Body of pancreas (tissue), 4 donors: ENCODE measurements around the gene TMEM156. TPM values are rescaled to one million over a fixed set of nuclear protein-coding genes. Genes with fewer than 3 reads are reported as not detected.
"Not testable (repeated sequence)": the region's sequence is repeated elsewhere in the genome, so short reads cannot be mapped to it uniquely, and the experiment has no call there.

Experiments
- ATAC-seq: fragments of 150-250 bp; one replicate; pipeline ENCODE4 v1.9.1; 2016
- DNase-seq, 4 donors: peaks; one replicate each; pipeline ENCODE4 v3.0.0-alpha.2; 2019
- H3K27ac ChIP-seq, 4 donors: fragments of 200-600 bp; sonication (generic); 1 replicate in 3 of 4; 2 replicates in 1 of 4; pipeline versions ENCODE4 v1.5.1 to v1.6.1; 2016 to 2019; ENCODE audit warnings: mild to moderate bottlenecking in 1 of 4, mixed read lengths in 1 of 4, moderate library complexity in 1 of 4
- H3K27me3 ChIP-seq, 2 donors: fragments of 200-600 bp; sonication (generic); one replicate each; pipeline ENCODE4 v1.6.0; 2016; ENCODE audit warnings: mild to moderate bottlenecking in 1 of 2
- H3K36me3 ChIP-seq, 2 donors: fragments of 200-600 bp; sonication (generic); replicated peaks in 1 of 2; 2 replicates each; pipeline ENCODE4 v1.5.1; 2016; ENCODE audit warnings: low read depth in 2 of 2; ENCODE audit not compliant: insufficient read depth in 1 of 2
- H3K4me1 ChIP-seq: fragments of 200-600 bp; sonication (generic); one replicate; pipeline ENCODE4 v1.6.0; 2016
- H3K4me3 ChIP-seq, 2 donors: fragments of 200-600 bp; sonication (generic); 1 replicate in 1 of 2; 2 replicates in 1 of 2; pipeline ENCODE4 v1.5.1; 2016 to 2019
- H3K9me3 ChIP-seq, 3 donors: fragments of 200-600 bp; sonication (generic); 1 replicate in 2 of 3; 2 replicates in 1 of 3; pipeline ENCODE4 v1.5.1; 2016
- CTCF ChIP-seq, 7 experiments: fragments of 450-650 bp in 4 of 7; fragments of 200-600 bp in 3 of 7; sonication (generic) in 3 of 7; IDR thresholded peaks; one replicate each; pipeline ENCODE4 v1.5.1; 2016 to 2019; ENCODE audit warnings: antibody characterized with exemption in 7 of 7
- POLR2A ChIP-seq, 3 donors: fragments of 450-650 bp; IDR thresholded peaks; one replicate each; pipeline ENCODE4 v1.6.1; 2016; ENCODE audit warnings: antibody characterized with exemption in 3 of 3, mild to moderate bottlenecking in 2 of 3
- WGBS, 2 donors: methylation state at CpG; one replicate each; pipeline ENCODE4 v1.1.5; 2017; 5-methylcytosine and 5-hydroxymethylcytosine counted together
- intact Hi-C: fragments of 100-400 bp; cut with DNase I; formaldehyde crosslinking; loops from one replicate; pipeline ENCODE4 v1.15.1; 2023
- total RNA-seq, 2 donors: library from RNA; depleted of rRNA; stranded (reverse); fragments of >200 nt; gene quantifications; one replicate each; pipeline ENCODE4 v1.1.0, GENCODE V29; 2016

TMEM156 gene
- total RNA-seq, 2 donors from 2014 or later = 2.9 TPM; not detected in 1

GRCh38 chr4:38968668-38969067 is 63.5 kb downstream of the TMEM156 start:
- TF ChIP-seq CTCF (IDR thresholded peaks at IDR 0.05) (no peak), POLR2A (IDR thresholded peaks at IDR 0.05) (no peak)
- no peaks in the 10 kb centered on the region for H3K36me3 ChIP-seq
- H3K4me1 ChIP-seq = no peaks in the 10 kb centered on the region
- ATAC-seq = no peak
- H3K4me3 ChIP-seq = no peak overlapping the region
- intact Hi-C loops = no loop called here
- H3K27me3 ChIP-seq = no peaks in the 10 kb centered on the region
- WGBS, 2 donors = 36 to 40% methylated on average over 5 of the region's 5 CpGs
- no peak overlapping the region for H3K27ac ChIP-seq
- no peak for DNase-seq
- no peaks in the 10 kb centered on the region for H3K9me3 ChIP-seq

GRCh38 chr4:38967260-38968095 is 64.7 kb downstream of the TMEM156 start:
- TF ChIP-seq POLR2A (IDR thresholded peaks at IDR 0.05) (no peak), CTCF (IDR thresholded peaks at IDR 0.05) (no peak)
- no peaks in the 10 kb centered on the region for H3K4me1 ChIP-seq
- H3K27me3 ChIP-seq = no peaks in the 10 kb centered on the region
- no peak overlapping the region for H3K27ac ChIP-seq
- 86 to 88% methylated on average over 7 of the region's 7 CpGs for WGBS, 2 donors
- ATAC-seq (peak; percentile 62), DNase-seq (no peak)
- no peaks in the 10 kb centered on the region for H3K9me3 ChIP-seq
- no peak overlapping the region for H3K4me3 ChIP-seq
- intact Hi-C loops = no loop called here
- no peaks in the 10 kb centered on the region for H3K36me3 ChIP-seq

- 62 to 73% methylated on average over 3 of the region's 3 CpGs for WGBS, 2 donors
- no peaks in the 10 kb centered on the region for H3K9me3 ChIP-seq
- no peak for DNase-seq
Observed at GRCh38 chr4:38965866-38966265, 66.3 kb downstream of the TMEM156 start.

GRCh38 chr4:38964942-38965775 is 67.0 kb downstream of the TMEM156 start:
- Histone ChIP-seq H3K27ac (no peak overlapping the region), H3K36me3 (no peaks in the 10 kb centered on the region), H3K4me1 (no peaks in the 10 kb centered on the region), H3K27me3 (no peaks in the 10 kb centered on the region), H3K9me3 (no peaks in the 10 kb centered on the region), H3K4me3 (no peak overlapping the region)
- TF ChIP-seq CTCF (IDR thresholded peaks at IDR 0.05) (no peak), POLR2A (IDR thresholded peaks at IDR 0.05) (no peak)
- WGBS, 2 donors = 69 to 73% methylated on average over 11 of the region's 11 CpGs
- ATAC-seq = no peak
- DNase-seq = no peak
- intact Hi-C loops = no loop called here

More at GRCh38 chr4:38965866-38966265, 66.3 kb downstream of the TMEM156 start:
- intact Hi-C loops = no loop called here
- no peaks in the 10 kb centered on the region for H3K27me3 ChIP-seq
- no peak overlapping the region for H3K4me3 ChIP-seq
- H3K36me3 ChIP-seq = no peaks in the 10 kb centered on the region
- ATAC-seq = no peak
- TF ChIP-seq CTCF (IDR thresholded peaks at IDR 0.05) = no peak
- no peak for TF ChIP-seq POLR2A (IDR thresholded peaks at IDR 0.05)
- H3K27ac ChIP-seq = no peak overlapping the region
- no peaks in the 10 kb centered on the region for H3K4me1 ChIP-seq

- ATAC-seq, intact Hi-C loops, H3K36me3 ChIP-seq, DNase-seq, H3K27ac ChIP-seq, H3K4me1 ChIP-seq, H3K4me3 ChIP-seq, H3K9me3 ChIP-seq, H3K27me3 ChIP-seq: not testable (repeated sequence)
- WGBS, 2 donors = 74 to 78% methylated on average over 5 of the region's 5 CpGs
Observed at GRCh38 chr4:38959248-38959647, 73.0 kb downstream of the TMEM156 start.
